Skin epidermis (tissue), 12 donors: ENCODE results near the gene CRYBG1.

Source experiments
- H3K27ac ChIP-seq, 21 experiments: fragments of 200-600 bp; sonication (generic) in 11 of 21; one replicate each; pipeline ENCODE4 v1.5.0; 2020; ENCODE audit warnings: mild to moderate bottlenecking in 3 of 21, inconsistent platforms in 2 of 21, moderate library complexity in 2 of 21
- H3K4me3 ChIP-seq, 7 experiments: fragments of 200-600 bp; sonication (generic) in 2 of 7; one replicate each; pipeline ENCODE4 v1.5.0; 2020; ENCODE audit warnings: inconsistent platforms in 2 of 7, mild to moderate bottlenecking in 2 of 7, moderate library complexity in 1 of 7

CRYBG1 gene

DNA sequence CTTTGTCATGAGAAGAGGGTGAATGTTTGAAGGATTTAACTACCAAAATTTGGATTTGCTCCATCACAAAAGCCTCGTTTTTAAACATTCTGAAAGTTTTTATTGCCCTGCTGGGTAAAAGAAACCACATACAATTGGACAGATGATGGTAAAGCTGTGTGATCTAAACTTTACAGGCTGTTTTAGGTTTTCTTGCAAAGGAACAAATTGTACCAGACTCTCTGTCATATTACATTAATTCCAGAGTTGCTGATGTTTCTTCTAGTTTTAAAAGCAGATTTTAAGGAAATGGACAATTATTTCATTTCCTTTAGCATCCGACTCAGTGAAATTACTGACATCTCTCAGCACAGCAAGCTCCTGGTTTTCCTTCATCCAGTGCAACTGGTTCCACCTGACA is 53.2 kb downstream of the CRYBG1 start:
- H3K27ac ChIP-seq: no peak overlapping the region
- no peak overlapping the region for H3K4me3 ChIP-seq

DNA sequence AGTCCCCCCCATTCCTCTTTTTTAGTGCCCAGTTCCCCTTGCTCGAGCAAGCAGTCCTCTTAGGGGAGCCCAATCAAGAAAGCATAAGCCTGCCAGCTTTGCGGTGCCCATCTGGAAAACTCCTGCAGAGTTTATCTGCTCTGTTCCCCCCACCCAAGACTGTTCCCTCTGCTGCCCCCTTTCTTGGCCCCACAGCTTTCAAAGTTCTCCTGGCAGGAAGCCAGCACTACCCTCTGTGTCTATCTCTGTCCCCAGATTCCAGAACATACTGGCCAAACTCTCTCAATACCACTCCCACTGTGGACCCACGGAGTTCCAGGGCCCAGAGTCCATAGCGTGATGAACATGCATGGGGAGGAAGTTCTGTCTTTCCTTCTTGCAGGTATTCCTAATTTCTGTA is 55.4 kb downstream of the CRYBG1 start:
- H3K27ac ChIP-seq: peak overlapping the region in 3 of 21 experiments; percentile 11 to 56 (median 16)

DNA sequence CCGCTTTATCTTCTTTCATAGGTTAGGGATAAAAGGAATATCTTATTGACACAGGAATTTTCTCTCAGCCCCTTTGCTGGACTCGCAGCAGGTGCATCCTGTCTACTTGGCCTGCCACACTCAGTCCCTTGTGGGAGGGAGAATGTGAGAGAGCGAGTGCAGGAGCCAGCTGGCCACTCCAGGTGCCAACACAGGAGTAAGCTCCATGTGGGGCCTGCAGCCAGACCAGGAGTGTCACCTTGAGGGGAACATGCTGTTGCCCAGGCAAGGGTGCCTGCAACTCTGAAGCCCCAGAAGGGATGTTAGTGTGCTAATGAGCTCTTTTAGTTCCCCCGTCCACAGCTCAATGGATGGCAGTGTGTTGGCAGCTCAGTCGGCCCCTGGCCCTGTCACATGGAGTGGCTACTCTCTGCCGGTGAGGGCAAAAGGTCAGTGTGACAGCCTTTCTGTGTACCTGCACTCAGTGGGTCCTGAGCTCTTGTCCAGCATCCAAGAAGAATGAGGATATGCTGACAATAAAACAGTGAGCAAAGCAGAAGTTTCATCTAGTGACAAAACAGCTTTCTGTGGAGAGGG is 57.1 kb downstream of the CRYBG1 start:
- H3K27ac ChIP-seq: no peak overlapping the region
- H3K4me3 ChIP-seq: no peak overlapping the region

More for the DNA sequence above, 55.4 kb downstream of the CRYBG1 start:
- no peak overlapping the region for H3K4me3 ChIP-seq

DNA sequence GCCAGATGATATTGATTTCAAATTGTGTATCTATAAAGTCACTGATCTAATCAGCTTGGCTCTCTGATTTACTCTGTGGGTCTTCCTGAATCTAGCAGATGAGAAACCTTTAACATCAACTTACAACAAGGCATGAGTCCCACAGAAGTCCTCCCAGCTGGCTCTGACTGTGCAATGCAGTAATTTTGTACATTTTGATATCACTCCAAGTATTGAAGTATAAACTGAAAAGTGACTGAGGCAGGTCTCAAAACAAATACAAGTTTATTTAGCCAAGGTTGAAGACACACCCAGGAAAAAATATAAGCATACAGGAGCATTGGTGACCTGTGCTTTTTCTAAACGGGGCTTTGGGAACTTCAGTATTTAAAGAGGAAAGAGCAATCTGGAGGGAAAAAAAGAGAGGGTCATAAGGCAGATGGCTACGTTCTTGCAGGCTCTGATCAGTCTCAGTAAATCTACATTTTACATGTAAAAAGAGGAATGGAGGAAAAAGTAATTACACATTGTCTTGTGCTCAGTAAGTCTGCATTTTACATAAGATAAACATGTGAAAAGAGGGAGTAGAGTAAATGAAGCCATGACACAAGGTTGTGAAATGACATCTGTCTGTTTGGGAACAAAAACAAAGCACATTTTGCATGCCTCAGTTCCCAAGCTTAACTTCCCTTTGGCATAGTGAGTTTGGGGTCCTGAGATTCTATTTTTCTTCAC is 59.5 kb downstream of the CRYBG1 start:
- no peak overlapping the region for H3K27ac ChIP-seq
- no peak overlapping the region for H3K4me3 ChIP-seq

DNA sequence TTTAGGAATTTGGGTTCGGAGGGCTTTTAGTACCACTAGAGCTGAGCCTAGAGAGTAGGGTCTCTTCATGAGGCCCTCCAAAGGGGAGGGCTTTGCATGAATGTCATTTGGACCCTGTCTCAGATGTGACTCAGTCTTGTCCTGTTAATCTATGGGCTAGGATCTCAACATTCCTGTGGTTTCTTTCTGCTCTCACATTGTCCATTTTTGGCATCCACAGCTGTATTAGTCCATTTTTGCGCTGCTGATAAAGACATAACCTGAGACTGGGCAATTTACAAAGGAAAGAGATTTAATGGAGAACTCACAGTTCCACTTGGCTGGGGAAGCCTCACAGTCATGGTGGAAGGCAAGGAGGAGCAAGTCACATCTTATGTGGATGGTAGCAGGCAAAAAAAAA is 61.0 kb downstream of the CRYBG1 start:
- H3K27ac ChIP-seq: no peak overlapping the region
- H3K4me3 ChIP-seq: no peak overlapping the region

DNA sequence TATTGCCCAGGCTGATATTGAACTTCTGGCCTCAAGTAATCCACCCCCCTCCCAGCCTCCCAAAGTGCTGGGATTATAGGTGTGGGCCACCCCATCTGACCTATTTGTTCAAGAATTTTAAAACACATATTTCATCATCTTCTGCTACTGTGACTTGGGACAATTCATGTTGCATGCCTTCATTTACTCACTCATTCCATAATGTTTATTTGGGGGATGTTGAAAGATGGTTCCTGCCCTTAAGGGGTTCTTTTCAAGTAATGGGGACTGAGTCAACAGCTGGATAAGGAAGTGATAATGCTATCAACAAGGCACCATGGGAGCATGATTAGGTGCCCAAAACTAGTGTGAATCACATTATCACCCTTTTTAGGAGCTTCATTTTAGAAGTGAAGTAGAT is 62.0 kb downstream of the CRYBG1 start:
- Histone ChIP-seq H3K27ac (no peak overlapping the region), H3K4me3 (no peak overlapping the region)

DNA sequence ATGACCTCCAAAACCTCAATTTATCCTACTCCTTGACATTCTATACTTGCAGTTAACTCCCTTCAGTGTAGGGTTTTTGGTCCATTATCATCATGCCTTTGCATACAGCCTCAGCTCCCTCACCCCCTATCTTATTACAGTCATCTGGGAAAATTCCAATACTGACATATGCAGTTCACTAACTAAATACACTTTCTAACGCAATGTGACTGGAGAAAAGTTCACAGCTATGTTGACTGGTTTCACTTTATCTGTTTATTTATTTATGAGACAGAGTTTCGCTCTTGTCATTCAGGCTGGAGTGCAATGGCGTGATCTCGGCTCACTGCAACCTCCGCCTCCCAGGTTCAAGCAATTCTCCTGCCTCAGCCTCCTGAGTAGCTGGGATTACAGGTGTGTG is 64.9 kb downstream of the CRYBG1 start:
- Histone ChIP-seq H3K4me3 (no peak overlapping the region), H3K27ac (no peak overlapping the region)

DNA sequence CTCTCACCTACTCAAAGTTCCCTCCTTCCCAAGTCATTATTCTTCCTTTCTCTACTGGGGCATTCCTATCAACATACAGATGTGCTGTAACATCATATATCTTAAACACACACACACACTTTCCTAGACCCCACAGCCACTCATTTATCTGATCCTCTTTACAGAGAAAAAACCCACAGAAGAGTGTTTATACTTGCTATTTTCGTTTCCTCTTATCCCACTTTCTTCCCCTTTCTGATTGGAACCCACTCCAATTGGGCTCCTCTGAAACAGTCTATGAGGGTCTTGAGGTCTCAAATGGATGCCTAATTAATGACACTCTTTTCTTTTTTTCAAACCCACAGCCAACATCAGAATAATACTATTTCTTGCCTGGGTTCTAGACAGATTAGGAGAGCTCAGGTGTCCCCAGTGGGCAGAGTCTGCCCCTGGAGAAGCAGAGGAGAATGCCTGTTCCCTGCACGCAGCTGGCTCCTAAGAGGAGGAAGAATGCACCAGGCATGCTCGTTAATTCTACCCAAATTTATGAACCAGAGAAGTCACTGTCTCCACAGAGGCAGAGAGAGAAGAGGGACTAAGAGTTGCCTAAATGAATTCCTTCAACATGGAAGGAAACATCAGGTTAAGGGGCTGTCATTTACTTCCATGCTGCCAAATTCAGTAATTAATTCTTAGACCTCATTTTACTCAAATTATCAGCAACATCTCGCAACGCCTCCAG is 65.9 kb downstream of the CRYBG1 start:
- peak overlapping the region in 1 of 21 experiments; percentile 29 for H3K27ac ChIP-seq
- no peak overlapping the region for H3K4me3 ChIP-seq

DNA sequence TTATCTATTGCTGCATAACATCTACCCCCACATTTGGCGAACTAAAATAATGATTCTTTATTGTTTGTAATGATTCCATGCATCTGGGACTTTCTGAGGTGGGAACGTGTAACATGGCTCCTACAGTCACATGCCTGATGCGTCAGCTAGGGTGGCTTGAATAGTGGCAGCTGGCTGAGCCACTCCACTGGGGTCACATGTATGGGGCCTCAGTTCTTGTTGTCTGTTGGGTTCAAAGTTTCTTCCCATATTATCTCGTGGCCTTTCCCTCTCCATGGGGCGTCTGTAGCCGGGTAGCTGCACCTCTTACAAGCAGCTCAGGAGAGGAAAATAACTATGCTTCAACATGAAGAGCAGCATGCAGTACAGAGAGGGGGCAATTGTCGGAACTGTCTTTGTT is 69.9 kb downstream of the CRYBG1 start:
- H3K4me3 ChIP-seq: no peak overlapping the region
- H3K27ac ChIP-seq: no peak overlapping the region

DNA sequence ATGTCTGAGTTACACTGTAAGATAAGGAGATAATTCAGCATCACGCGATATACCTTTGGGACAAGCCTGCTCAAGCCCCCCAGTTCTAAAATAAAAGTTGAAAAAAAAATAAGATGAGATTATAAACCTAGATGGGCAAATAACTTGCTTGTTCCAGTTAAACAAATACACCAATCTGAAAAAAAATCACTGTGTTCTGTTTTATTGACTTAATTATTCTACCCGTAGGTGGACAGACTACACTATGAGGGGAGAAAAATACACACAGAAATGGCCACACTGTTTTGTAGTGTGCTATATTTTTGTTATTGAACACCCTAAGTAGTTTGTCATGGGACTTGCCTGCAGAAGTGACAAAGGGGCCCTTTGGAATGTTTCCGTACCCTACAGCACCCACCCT is 70.9 kb downstream of the CRYBG1 start:
- Histone ChIP-seq H3K27ac (no peak overlapping the region), H3K4me3 (no peak overlapping the region)

DNA sequence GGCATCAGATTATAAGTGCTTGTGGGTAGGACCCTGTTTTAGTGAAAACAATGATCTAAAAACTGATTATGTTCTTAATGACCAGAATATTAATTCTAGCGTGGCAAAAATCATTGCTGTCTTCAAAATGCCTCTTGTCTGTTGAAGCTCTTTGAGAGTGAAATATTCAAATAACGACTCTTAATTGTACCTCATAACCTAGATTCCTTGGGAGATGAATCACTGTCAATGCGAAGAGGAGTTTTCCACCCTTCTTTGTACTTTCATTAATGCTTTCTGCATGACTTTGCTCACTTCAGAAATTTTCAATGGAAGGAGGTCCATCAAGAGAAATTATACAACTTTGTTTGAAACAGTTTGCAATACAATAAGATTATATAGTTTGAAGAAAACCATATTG is 71.5 kb downstream of the CRYBG1 start:
- no peak overlapping the region for H3K27ac ChIP-seq

DNA sequence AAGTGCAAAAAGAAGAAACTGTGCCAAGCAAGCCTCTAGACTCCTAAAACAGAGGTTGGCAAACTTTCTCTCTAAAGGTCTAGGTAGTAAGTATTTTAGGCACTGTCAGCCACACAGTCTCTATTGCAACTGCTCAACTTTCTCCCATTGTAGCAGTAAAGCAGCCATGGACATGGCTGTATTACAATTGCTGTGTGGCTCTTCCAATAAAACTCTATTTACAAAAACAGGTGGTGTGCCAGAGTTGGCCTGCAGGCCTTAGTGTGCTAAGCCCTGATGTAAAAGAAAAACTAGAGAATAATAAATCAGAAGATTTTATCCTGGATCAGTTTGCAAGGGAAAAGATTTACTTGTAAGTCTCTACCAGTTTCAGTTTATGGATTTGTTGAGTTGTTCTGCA is 74.0 kb downstream of the CRYBG1 start:
- Histone ChIP-seq H3K4me3 (no peak overlapping the region), H3K27ac (no peak overlapping the region)

More for the DNA sequence above, 71.5 kb downstream of the CRYBG1 start:
- H3K4me3 ChIP-seq: no peak overlapping the region

DNA sequence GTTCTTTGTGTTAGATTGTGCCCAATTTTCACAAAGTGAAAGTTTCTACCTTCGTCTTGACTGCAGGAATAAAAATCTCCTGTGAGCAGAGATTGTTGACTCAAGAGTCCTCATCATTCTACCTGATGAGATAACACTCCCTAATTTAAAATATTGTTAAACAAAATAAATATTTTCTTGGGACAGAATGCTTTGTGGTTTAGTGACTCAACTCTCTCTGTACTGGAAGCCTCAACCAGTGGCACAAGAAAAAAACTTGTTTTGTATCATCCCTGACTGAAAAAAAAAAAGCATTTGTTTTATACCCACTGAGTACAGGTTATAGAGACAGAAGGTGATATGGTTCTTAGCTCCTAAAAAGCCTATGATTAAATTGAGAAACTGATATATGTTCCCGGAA is 78.9 kb downstream of the CRYBG1 start:
- Histone ChIP-seq H3K4me3 (no peak overlapping the region), H3K27ac (no peak overlapping the region)

DNA sequence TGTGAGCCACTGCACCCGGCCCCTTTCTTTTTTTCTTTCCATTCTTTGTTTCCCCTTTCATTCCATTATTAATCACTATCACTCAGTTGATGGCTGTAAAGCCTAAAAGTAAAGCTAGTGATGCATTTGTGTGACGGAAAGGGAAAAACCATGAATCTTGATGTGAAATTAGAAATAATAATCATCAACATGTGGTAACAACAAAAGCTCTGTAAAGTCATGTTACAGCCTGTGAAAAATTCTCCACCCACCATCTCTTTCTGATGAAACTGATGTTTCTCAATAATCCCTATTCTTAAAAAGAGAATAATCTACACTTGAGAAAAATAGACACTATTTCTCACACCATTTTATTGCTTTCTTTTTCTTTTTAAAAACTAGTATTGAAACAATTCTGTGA is 80.0 kb downstream of the CRYBG1 start:
- Histone ChIP-seq H3K4me3 (no peak overlapping the region), H3K27ac (peak overlapping the region in 2 of 21 experiments; percentile 5 to 12)

DNA sequence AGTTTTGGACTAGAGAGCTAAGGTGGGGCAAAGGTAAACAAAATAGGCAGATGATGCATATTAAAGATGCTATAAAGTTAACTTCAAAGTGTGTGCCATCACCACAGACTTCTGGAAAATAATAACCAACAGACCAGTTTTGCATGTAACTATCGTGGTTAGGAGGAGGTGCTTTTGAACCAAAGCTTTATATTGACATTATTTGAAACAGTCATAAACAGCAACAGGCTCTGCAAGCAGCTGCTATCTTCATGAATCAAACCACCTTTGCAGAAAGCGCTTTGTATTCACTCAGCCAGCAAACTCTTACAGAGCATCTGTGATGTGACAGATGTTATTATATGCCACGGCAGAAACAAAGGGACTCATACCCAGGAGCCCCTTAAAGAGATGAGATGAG is 81.9 kb downstream of the CRYBG1 start:
- H3K27ac ChIP-seq: no peak overlapping the region
- no peak overlapping the region for H3K4me3 ChIP-seq

DNA sequence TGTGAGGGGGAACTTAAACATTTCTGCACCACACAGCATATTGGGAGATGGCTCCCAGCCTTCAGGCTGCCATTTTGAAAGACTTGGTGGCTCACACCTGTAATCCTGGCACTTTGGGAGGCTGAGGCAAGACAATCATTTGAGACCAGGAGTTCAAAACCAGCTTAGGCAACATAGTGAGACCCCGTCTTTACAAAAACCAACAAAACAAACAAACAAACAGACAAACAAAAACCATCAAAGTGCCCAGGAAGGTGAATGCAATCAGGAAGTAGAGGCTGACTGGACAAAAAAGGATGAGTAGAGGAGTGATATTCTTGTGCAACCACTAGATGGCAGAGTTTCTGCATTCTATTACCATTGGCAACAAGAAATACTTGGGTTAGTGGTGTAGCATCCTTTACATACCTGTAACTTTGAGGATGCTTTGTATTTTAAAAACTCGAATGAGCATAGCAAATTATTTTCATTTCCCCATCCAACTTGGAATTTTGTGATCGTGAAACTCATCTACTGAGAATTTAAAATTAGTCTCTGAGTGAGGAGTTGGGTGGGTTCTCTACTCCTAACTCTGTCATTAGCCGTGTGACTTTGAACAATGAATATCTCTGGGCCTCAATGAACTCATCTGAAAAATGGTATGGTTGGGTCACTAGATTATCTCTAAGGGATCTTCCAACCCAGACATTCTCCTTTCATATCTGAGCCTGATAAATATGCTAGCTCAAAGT is 84.4 kb downstream of the CRYBG1 start:
- Histone ChIP-seq H3K4me3 (no peak overlapping the region), H3K27ac (no peak overlapping the region)

DNA sequence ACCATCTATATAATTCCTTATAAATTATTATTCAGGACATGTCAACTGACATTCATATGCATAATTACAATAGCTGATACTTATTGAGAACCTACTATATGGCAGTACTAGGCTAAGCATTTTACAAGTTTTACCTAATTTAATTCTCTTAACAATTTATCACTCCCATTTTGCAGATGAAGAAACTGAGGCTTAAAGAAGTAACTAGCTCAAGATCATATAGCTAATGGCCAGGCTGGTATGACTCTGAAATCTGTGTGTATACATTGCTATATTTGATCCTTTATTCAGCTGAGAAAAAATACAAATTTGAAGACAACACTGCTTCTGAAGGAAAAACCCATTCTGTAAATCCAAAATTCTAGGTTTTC is 85.0 kb downstream of the CRYBG1 start:
- Histone ChIP-seq H3K27ac (no peak overlapping the region), H3K4me3 (no peak overlapping the region)

DNA sequence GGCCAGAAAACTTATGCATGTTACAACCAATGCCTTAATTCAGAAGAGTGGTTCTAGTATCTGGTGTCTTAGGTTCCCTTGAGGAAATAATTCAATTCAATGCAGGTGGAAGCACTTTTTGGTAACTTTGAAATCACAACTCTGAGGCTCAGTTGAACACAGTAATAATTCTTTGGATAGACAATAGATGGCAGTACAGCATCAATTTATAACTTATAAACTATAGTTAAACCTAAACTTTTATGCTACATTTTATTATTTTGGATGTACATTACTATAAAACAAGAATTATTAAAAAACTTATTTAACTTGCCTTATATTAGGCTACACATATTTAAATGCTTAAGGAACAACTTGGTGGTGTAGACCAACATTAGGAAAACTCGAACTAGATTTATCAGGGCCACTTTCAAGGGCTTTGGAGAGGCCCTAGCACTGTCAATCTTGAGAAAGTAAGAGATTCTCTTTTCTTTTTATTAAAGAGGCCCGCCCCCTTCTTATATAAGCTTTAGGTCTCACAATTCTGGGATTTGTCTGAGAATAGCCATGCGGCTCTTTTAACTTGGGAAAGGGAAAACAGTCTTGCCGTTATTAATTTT is 85.9 kb downstream of the CRYBG1 start:
- H3K4me3 ChIP-seq: no peak overlapping the region
- no peak overlapping the region for H3K27ac ChIP-seq

DNA sequence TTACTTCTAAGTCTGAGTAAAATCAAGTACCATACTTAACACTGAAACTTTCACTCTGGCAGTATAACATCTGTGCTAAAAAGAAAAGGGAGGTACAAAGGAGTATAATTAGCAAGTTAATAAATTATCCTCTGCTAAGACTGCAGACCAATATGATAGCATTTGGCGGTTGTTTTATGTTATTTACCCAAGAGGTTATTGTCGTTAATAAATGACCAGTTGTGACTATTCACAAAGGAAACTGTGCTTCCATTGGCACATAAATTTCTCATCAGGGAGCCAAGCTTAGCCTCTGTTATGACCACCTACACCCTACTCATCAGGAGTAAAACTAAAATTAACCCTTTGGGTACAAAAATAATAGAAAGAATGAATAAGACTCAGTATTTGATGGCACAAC is 86.5 kb downstream of the CRYBG1 start:
- Histone ChIP-seq H3K27ac (no peak overlapping the region), H3K4me3 (no peak overlapping the region)

DNA sequence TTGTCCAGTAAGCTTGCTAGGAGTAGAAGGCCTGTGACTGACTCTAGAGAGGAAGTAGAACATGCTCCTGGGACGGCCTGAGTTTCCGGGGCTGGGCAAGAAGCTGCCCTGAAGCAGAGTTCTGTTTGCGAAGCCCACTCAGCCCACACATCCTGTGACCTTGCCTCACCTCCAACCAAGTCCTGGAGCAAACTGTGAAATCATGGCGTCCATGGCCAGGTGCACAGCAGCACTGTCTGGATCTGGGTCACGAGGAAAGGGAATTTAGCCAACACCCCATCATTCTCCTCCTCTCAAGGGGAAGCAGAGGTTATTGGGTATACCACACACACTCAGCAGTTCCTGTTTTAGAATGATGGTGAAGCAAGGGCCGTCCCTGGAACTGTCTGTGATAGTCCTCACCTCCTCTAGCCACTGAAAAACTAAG is 87.5 kb downstream of the CRYBG1 start:
- H3K4me3 ChIP-seq: no peak overlapping the region
- peak overlapping the region in 4 of 21 experiments; percentile 16 to 75 (median 40) for H3K27ac ChIP-seq
